GM18861 (cell line): ENCODE data around the gene PDZD8.

Source experiments
- ATAC-seq: cut with Tn5 transposase; IDR thresholded peaks from one replicate; pipeline ENCODE4 v1.9.1; 2021; ENCODE audit not compliant: unreplicated experiment

PDZD8 gene

GRCh38 chr10:117375360-117376178 is at the start of gene PDZD8:
TSS of gene PDZD8 (minus strand) at chr10:117375440. CDS start at chr10:117375227, 213 bp downstream.
- peak; percentile 82 for ATAC-seq

GRCh38 chr10:117424171-117424570 is 48.9 kb upstream of the PDZD8 start:
- no peak for ATAC-seq

- no peak for ATAC-seq
Observed at GRCh38 chr10:117421985-117422384, 46.7 kb upstream of the PDZD8 start.

GRCh38 chr10:117420768-117421167 is 45.5 kb upstream of the PDZD8 start:
- no peak for ATAC-seq

GRCh38 chr10:117419921-117420320 is 44.7 kb upstream of the PDZD8 start:
- ATAC-seq = no peak

- ATAC-seq = no peak
Observed at GRCh38 chr10:117419159-117419558, 43.9 kb upstream of the PDZD8 start.

- no peak for ATAC-seq
Observed at GRCh38 chr10:117418121-117418520, 42.9 kb upstream of the PDZD8 start.

- ATAC-seq = no peak
Observed at GRCh38 chr10:117417196-117417595, 42.0 kb upstream of the PDZD8 start.

- no peak for ATAC-seq
Observed at GRCh38 chr10:117413928-117414618, 38.8 kb upstream of the PDZD8 start.

- ATAC-seq = no peak
Observed at GRCh38 chr10:117412469-117413010, 37.3 kb upstream of the PDZD8 start.

- ATAC-seq = no peak
Observed at GRCh38 chr10:117411479-117412399, 36.5 kb upstream of the PDZD8 start.

GRCh38 chr10:117410557-117410956 is 35.3 kb upstream of the PDZD8 start:
- ATAC-seq = no peak

- no peak for ATAC-seq
Observed at GRCh38 chr10:117409549-117410305, 34.5 kb upstream of the PDZD8 start.

- no peak for ATAC-seq
Observed at GRCh38 chr10:117408436-117409384, 33.5 kb upstream of the PDZD8 start.

GRCh38 chr10:117405730-117406129 is 30.5 kb upstream of the PDZD8 start:
- ATAC-seq = no peak

GRCh38 chr10:117400329-117400728 is 25.1 kb upstream of the PDZD8 start:
- no peak for ATAC-seq

GRCh38 chr10:117399341-117400196 is 24.3 kb upstream of the PDZD8 start:
- no peak for ATAC-seq

- ATAC-seq = no peak
Observed at GRCh38 chr10:117398029-117398428, 22.8 kb upstream of the PDZD8 start.
